B cell (primary cell): ENCODE results near the gene TSC22D1.

Experiments used
- EZH2 ChIP-seq: IDR thresholded peaks from 2 replicates; pipeline ENCODE4 v1.6.1; 2012; ENCODE audit warnings: borderline replicate concordance, low read depth, mild to moderate bottlenecking, moderate library complexity, low read length; ENCODE audit not compliant: insufficient read depth, poor library complexity, severe bottlenecking
- TF ChIP-seq, protein P1 (sequence below): fragments of 200-600 bp; IDR thresholded peaks from one replicate; pipeline ENCODE4 v1.8.0; 2022; ENCODE audit warnings: antibody characterized with exemption, mild to moderate bottlenecking

DNA sequence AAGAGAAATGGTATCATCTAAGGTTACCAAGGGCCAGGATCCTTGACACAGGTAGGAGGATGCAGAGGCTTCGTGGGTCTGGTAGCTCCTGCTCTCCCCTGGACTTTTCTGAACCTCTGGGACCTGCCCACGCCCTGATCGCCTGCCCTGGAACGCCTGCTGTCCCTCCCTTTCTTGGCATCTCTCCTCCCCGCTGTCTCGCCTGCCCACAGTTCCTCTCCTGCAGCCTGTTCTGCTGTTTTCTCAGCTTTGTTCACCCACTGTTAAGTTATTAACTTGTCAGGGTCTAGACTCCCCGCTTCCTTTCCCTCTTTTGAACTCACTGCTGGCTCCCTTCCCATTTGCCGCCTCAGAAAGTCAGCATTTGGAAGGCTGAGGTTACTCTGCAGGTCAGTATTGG lies 182.7 kb downstream of the TSC22D1 start:
- no peak for TF ChIP-seq EZH2
- TF ChIP-seq, protein P1, sequence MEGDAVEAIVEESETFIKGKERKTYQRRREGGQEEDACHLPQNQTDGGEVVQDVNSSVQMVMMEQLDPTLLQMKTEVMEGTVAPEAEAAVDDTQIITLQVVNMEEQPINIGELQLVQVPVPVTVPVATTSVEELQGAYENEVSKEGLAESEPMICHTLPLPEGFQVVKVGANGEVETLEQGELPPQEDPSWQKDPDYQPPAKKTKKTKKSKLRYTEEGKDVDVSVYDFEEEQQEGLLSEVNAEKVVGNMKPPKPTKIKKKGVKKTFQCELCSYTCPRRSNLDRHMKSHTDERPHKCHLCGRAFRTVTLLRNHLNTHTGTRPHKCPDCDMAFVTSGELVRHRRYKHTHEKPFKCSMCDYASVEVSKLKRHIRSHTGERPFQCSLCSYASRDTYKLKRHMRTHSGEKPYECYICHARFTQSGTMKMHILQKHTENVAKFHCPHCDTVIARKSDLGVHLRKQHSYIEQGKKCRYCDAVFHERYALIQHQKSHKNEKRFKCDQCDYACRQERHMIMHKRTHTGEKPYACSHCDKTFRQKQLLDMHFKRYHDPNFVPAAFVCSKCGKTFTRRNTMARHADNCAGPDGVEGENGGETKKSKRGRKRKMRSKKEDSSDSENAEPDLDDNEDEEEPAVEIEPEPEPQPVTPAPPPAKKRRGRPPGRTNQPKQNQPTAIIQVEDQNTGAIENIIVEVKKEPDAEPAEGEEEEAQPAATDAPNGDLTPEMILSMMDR, result no peak
